Erythroblast (primary cell): ENCODE measurements around the gene PIP5K1C.

ENCODE experiments used
- GATA1 ChIP-seq: IDR thresholded peaks from 2 replicates; pipeline ENCODE4 v1.6.1; 2011; ENCODE audit warnings: low read depth, mild to moderate bottlenecking, control low read depth, low read length, moderate library complexity
- POLR2A ChIP-seq: IDR thresholded peaks from 2 replicates; pipeline ENCODE4 v1.6.1; 2011; ENCODE audit warnings: mild to moderate bottlenecking, low read length

GRCh38 chr19:3627351-3627723 lies 72.9 kb downstream of the PIP5K1C start:
- no peak for TF ChIP-seq POLR2A
- no peak for TF ChIP-seq GATA1
